Stimulated activated CD4-positive, alpha-beta T cell treated with anti-CD3 and anti-CD28 coated beads, Interleukin-15, amount 100 ng/mL, for 24 hours (primary cell): ENCODE results near the gene PBX2.
"Not testable (repeated sequence)": the region's sequence is repeated elsewhere in the genome, so short reads cannot be mapped to it uniquely, and the experiment has no call there.

Source experiments
- DNase-seq: peaks from one replicate; pipeline ENCODE4 v3.0.0-alpha.2; 2020

Gene PBX2, protein sequence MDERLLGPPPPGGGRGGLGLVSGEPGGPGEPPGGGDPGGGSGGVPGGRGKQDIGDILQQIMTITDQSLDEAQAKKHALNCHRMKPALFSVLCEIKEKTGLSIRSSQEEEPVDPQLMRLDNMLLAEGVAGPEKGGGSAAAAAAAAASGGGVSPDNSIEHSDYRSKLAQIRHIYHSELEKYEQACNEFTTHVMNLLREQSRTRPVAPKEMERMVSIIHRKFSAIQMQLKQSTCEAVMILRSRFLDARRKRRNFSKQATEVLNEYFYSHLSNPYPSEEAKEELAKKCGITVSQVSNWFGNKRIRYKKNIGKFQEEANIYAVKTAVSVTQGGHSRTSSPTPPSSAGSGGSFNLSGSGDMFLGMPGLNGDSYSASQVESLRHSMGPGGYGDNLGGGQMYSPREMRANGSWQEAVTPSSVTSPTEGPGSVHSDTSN

DNA sequence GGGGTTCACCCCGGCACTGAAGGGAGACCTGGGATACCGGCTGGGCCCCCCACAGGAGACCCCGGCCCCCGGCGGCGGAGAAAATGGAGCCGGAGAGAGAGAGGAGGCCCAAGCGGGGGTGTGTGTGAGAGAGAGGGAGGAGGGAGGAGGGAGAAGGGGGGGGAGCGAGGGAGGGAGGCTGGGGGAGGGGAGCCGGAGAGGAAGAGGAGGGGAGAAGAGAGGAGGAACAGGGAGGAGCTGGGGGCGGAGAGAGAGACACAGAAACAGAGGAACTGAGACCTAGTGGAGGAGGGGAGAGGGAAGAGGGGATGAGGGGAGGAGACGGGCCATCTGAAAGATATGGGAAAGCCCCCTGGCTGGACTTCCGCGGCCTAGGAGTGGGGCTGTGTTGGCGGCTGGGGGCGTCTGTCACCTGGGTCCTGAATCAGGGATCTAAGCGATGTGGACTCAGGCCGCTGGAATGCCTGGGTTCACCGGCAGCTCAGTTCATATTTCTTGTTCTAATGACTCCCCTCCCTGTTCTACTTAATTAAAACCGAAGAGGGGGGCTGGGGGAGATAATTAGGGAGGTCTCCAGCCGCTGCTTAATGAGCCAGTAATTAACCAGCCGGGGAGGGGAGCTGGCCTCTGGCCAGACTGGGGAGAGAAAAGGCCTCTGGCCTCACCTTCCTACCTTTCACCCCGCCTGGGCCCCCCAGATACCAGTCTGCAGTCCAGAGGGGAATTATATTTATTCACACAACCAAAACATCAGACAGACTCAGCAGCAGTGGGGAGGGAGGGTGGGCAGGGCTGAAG, at the start of gene PBX2:
TSS of gene PBX2 (minus strand) at position 149 of the 798 bp plus-strand sequence. CDS start 287 bp downstream, outside the sequence.
- DNase-seq: peak; percentile 93

DNA sequence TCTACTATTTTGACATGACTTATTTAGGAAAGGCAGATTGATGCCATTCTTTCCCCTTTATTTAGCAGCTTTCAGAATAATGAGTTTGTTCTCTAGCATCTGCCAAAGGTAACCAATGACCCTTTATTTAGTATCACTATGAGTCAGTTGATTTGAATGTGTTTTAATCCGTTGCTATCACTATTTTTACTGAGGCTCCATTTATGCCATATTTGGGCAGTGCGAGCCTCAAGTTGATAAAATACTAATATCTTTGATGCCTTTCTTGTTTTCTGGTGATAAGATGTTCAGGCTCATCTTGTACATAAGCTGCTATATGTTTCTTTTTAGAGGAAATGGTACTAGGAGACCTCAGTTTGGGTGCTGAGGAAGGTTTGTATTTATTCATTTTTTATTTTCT, 49.5 kb upstream of the PBX2 start:
- DNase-seq: no peak

DNA sequence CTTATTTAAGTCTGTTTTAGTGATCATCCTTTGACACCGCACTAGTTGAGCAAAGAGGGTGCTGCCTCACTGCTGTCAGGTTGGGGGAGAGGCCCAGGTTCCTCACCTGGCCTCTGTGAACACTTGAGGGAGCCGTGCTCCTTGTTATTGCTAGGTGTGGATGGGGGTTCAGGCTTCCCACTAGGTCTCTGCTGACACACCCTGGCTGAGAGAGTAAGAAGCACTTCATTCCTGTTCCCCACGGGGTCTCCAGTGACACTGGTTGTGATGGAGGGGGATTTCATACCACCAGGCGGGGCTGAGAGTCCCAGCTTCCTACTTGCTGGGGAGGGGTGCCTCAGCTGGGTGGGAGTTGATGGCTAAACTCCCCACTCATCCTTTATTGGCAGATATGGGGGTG, 44.9 kb upstream of the PBX2 start:
- DNase-seq: no peak

DNA sequence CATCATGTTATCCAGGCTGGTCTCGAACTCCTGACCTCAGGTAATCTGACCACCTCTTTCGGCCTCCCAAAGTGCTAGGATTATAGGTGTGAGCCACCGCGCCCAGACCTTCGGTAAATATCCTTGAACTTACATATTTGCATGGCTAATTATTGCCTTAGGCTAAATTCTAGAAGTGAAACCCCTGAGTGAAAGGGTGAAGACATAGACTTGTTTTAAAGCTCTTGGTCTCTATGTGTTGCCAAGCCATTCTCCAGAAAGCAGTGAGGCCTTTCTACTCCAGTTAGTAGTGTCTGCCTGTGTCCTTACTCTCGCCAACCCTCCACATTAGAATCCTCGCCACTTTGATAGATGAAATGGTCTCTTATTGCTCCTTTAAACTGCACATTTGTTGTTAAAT, 36.4 kb upstream of the PBX2 start:
- no peak for DNase-seq

DNA sequence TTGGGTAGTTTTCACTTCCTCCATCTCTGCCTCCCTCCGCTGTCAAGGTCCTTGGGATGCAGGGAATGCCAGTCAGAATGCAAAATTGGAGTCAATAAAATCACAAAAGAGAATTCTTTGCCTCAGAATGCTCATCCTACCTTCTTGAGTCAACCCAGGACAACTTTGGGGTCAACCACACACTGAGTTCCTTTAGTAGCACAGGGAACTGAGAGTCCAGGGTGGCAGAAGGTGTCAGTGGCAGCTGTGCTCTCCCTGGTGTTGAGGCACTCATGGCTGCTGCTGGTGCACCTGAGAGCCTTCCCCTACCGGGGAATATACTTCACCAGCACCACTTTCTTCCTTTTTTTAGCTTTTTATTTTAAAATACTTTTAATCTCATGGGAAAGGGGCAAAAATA, 34.7 kb upstream of the PBX2 start:
- no peak for DNase-seq

DNA sequence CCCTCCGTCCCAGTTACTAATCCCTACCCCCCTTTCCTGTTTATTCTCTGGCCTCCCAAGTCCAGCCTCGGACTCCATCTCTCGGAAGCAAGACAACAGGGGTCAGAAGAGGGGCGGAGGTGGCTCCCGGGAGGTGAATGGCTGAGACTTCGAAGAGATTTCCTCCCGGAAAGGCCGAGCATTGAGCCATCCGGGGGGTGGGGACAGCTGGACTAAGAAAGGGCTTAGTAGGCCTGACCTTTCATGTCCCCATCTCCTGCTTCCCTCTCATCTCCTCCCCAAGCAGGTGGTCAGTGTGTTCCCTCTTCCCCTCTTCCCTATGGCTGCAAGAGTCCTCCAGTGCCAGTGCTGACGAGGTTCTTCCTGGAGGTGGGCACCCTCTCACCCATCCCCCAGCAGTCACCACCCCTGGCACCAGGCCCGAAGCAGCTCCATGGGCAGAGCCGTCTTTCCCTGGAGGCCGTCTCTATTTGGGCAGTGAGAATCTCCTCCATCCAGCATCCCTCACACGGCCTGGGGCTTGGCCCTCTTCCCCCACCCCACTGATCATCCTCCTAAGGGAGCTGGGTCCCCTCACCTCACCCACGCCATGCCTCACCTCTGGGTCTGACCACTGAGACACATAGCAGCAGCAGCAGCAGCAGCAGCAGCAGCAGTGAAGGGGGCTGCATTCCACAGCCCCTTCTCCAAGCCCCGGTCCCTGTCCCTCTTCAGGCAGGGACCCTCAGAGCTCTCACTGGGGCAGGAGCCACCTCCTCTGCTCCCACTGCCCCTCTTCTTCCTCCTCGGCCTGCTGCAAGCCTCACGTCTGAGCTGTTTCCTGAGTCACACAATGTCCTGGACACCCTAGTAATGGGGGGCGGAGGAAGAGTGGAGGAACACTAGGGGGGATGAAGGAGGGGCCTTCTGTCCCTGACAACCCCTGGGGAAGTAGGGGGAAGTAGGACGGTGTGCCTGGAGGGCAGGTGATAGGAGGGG, 33.5 kb upstream of the PBX2 start, which contains the start of gene NOTCH4:
TSS of gene NOTCH4 (minus strand) at position 810 of the 978 bp plus-strand sequence. CDS start at position 671, 139 bp downstream.
- no peak for DNase-seq

DNA sequence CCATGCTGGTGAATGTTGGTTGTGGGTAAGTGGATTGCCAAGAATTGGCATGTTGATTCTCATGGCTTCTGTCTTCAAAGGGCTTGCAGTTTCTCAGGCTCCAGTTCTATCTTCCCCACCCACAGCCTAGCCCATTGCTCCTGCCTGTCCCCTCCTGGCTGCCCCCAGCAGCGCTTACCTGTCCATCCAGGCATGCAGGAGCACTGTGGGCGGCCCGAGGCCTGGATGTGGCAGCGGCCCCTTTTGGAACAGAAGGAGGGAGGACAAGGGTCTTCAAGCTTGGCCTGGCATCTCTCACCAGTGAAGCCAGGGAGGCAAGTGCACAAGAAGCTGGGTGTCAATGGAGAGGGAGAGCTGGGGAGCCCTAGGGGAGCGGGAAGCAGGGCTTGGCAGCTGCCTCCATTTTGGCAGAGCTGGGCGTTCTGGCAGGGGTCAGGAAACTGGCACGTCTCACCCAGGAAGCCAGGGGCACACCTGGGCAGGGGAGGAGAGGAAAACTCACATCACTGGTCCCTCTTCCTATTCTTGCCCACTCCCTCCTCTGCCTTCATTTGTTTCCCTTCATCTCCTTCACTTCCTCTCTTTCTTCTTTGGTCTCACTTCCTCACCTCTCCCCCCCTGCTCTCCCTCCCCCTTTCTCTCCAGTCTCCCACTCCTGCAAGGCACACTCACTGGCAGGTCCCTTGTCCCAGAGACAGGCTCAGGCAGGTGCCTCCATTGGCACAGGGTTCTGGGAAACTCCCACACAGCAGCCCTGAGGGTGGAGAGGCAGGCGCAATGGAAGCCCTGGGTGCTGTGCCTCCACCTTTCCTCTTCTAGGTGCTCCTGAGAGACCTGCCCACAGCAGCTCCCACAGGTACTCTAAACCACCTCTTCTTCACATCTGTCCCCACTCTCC, 32.6 kb upstream of the PBX2 start:
- DNase-seq: no peak

DNA sequence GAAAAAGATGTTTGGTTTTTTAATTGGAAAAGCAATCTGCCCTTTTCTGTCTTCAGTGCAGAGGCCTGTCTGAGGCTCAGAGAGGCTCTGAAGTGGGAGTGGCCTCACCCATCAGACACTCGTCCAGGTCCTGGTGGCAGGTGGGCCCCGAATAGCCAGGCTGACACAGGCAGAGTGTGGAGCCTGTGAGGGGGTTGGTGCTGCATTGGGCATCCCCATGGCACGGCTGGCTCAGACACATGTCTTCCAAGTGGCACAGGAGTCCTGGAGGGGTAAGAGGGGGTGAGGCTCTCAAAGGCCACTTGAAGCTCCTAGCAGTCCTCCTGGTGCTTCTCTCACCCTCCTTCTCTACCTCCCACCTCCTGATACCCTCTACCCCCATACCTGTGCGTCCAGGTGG, 30.0 kb upstream of the PBX2 start:
- no peak for DNase-seq

DNA sequence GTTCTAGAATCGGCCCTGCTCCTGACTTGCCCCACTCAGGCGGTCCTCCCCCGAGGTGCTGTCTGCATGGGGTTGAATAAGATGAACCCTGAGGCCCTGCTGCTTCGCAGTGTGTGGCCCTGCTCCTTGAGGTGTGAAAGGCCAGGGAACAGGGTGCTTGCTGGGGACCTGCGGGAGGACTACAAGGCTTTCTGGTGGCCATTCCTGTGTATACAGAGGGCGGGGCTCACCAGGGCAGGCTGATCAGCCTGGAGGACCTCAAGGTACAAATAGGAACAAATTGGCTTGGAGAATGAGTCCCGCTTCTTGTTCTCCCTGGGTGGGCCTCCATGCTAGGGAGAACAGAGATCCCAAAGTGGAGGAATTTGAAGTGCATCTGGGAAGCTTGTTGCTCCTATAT, 28.2 kb upstream of the PBX2 start:
- DNase-seq: no peak

DNA sequence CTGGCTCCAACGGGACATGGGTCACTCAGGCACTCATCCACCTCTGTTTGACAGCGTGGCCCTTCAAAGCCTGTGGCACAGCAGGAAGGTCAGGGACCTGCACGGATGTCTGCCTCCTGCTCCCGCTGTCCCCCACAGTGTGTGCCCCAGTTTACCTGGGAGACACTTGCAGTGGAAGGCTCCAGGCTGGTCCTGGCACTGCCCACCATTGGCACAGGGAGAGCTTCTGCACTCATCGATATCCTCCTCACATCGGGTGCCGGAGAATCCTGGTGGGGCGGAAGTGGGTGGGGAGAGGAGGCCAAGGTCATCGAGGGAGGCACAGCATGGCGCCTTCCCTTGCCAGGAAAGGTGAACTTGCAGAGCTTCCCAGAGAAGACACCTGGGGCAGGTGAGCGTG, 27.0 kb upstream of the PBX2 start:
- DNase-seq: no peak

DNA sequence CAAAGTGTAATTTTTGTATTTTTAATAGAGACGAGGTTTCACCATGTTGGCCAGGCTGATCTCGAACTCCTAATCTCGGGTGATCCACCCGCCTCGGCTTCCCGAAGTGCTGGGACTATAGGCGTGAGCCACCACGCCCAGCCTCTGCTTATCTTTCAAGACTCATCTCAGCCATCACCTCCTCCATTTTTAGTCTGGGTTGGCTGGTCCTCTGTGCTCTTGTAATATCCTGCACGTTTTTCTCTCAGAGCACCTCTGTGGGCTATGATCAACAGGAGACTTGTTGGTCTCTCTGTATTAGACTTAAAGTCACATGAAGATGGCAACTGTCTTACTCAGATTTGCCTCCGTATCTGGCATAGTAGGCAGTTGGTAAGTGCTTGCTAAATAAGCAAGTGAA, 26.3 kb upstream of the PBX2 start:
- no peak for DNase-seq

DNA sequence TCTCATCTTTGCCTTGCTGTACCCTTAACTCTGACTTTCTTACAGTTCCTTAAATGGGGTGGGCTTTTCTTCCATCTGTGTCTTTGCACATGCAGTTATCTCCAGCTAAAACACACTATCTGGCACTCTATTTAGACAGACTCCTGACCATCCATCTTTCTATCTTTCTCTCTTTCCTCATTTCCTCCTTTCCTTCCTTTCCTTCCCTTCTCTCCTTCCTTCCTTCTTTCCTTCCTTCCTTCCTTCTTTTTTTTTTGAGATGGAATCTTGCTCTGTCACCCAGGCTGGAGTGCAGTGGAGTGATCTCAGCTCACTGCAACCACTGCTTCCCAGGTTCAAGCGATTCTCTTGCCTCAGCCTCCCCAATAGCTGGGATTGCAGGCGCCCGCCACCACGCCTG, 25.6 kb upstream of the PBX2 start:
- DNase-seq: no peak

DNA sequence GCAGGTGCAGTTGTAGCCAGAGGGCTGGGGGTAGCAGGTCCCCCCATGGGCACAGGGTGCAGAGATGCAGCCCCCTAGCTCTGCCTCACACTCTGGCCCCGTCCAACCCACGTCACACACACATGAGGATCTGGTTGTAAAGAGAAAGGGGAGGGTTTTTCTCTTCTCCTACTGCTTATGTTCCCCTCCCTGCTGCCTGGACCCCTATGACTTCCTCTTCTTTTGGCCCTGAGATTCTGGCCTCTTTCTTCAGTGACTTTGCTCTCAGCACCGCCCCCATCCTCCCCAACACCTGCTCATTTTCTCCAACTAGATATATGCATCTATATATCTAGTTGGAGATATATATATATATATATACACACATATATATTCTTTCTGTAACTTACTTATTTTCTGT, 24.1 kb upstream of the PBX2 start:
- DNase-seq: no peak

DNA sequence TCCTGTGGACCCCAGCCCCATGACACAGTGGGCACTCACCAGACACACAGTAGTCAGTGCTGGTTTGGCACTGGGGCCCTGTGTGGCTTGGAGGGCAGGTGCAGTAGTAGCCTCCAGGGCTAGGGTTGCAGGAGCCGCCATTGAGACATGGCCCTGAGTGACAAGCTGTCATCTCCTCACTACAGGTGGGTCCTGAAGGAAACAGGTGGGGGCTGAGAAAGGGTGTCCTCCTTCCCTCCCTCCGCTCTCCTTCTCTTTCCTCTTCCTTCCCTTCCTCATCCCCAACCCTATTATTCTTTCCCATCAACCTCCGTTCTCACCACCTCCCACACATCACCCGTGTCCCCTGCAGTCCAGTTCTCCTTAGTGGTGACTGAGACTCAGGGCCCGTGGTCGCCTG, 23.6 kb upstream of the PBX2 start:
- no peak for DNase-seq

DNA sequence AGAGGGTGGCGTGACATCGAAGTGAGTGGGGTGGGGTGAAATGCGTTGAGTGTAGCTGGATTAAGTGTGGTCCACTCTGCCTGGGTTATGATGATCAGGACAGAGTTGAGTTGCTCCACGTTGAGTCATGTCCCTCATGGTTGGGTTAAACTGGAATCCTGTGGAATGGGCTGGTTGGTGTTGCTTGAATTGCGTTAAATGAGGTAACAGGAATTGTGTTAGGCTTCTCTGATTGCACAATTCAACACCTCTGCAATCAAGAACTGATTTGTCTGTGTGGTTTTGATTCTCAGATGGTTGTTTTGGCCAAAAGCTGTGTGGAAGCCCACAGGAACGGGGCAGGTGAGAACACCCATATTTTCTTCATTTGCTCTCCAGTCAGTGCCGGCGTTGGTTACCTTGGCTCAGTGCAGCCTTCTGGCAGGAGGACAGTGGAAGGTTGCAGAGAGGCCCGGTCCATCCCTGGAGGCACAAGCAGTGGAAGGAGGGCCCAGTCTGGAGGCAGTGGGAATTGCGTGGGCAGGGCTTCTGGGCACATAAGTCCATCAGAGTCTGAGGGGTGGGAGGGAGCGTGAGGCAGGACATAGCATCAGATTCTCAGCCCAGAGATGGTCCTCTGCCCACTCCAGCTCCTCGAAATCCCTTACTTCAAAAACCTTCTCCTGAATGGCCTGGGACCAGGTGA, 22.2 kb upstream of the PBX2 start:
- DNase-seq: no peak

DNA sequence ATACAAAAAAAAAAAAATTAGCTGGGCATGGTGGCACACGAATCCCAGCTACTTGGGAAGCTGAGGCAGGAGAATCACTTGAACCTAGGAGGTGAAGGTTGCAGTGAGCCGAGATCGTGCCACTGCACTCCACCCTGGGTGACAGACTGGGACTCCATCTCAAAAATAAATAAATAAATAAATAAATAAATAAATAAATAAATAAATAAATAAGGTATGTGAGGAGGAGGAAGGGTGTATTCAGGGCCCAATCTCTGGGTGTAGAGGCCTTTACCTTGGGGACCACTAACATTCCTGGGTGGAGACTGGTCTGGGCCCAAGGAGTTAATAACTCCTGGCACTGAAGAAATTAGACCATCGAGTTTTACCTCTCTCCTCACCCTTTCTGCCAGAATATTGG, 21.4 kb upstream of the PBX2 start:
- not testable (repeated sequence) for DNase-seq

DNA sequence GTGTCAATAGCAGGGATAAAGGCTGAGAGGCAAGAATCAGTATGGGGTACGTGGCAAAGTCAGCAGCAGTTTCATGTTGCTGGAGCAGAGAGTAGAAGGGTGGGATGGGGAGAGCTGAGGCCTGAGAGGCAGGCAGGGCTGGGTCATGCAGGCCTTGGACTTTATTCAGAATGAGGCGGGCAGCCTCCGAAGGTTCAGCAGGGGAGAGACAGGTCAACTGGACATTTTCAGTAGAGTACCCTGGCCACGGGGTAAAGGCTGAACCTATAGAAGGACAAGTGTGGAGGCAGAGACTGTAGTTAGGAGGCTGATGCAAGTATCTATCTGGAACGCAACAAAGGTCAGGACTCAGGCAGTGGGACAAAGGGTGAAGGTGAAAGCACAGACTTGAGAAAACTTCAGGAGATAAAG, 20.2 kb upstream of the PBX2 start:
- DNase-seq: no peak

DNA sequence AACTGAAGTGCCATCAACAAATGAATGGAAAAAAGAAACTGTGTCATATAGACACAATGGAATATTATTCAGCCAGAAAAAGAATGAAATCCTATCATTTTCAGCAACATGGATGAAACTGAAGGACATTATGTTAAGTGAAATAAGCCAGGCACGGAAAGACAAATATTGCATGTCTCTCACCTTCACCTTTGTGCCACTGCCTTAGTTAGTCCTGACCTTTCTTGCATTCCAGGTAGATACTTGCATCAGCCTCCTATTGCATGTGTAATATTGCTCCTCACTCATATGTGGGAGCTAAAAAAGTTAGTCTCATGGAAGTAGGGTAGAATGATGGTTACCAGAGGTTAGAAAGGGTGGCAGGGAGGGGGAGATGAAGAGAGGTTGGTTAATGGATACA, 19.0 kb upstream of the PBX2 start:
- DNase-seq: no peak

DNA sequence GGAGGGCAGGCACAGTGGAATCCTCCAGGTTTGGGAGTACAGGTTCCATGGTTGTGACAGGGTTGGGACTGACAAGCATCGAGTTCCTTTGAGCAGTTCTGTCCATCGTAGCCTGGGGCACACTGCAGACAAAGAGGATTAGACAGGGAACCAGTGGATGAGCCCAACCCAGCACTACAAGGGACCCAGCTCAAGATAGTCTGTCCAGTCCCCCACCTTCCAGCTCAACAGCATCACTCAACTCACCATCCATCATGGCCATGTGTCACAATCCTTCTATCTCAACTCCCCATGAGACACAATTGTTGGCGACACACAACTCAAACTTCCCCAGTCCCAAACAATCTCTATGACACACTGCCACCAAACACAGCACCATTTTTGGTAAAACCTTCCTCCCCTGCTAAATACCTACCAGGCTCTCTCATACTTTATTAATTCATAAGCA, 14.3 kb upstream of the PBX2 start:
- no peak for DNase-seq

DNA sequence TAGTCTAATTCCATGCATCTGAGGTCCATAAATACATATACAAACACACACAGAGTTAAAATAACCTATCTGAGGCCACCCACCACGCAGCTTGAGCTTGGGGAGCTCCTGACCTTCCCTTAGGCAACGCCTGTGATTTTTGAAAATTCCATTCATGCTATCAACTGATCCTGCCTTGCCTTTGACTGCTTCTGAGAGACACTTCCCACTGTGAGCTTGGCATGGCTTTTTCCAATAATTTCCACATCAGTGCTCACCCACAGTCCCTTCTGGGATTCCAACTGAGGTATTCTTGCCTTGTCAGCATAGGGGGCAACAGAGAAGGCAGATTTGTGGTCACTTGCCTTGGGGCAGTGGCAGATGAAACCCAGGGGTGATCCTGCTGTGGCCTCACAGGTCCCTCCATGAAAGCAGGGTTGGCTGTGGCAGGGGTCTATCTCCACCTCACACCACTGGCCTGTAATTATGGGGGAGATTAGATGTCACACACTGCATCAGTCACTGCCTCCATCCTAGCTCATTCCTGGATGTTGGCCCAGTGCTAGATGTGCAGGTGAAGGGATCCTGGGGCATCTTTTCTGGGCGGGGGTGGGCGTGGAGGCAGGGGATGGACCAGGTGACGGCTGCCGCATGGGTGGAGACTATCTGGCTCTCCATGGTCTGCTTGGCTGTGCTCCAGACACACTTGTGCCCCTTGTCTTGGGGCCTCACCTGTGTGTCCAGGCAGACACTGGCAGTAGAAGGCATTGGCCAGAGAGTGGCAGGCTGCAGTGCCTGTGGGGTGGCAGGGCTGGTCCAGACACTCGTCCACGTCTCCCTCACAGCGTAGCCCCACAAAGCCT, 13.6 kb upstream of the PBX2 start:
- DNase-seq: no peak
